AG08396 (cell line): ENCODE data around the gene CHRNE.
A peak's percentile ranks its signal among the peaks of the same experiment; 100 is the strongest.
"Not testable (repeated sequence)": the region's sequence is repeated elsewhere in the genome, so short reads cannot be mapped to it uniquely, and the experiment has no call there.

Experiments
- DNase-seq: peaks from one replicate; pipeline ENCODE4 v3.0.0; 2012; ENCODE audit warnings: low spot score, mixed read lengths

Gene CHRNE

DNA sequence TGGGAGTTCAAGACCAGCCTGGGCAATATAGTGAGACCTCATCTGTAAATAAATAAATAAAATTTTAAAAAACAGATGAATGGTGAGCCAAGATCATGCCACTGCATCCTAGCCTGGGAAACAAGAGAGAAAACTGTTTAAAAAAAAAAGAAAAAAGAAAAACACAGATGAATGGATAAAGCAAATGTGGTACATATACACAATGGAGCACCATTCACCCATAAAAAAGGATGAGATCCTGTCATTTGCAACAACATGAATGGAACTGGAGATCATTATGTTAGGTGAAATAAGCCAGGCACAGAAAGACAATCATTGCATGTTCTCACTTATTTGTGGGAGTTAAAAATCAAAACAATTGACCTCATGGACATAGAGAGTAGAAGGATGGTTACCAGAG is 3.7 kb upstream of the CHRNE start:
- not testable (repeated sequence) for DNase-seq

GRCh38 chr17:4902540-4902939 is 358 bp downstream of the CHRNE start:
- no peak for DNase-seq

DNA sequence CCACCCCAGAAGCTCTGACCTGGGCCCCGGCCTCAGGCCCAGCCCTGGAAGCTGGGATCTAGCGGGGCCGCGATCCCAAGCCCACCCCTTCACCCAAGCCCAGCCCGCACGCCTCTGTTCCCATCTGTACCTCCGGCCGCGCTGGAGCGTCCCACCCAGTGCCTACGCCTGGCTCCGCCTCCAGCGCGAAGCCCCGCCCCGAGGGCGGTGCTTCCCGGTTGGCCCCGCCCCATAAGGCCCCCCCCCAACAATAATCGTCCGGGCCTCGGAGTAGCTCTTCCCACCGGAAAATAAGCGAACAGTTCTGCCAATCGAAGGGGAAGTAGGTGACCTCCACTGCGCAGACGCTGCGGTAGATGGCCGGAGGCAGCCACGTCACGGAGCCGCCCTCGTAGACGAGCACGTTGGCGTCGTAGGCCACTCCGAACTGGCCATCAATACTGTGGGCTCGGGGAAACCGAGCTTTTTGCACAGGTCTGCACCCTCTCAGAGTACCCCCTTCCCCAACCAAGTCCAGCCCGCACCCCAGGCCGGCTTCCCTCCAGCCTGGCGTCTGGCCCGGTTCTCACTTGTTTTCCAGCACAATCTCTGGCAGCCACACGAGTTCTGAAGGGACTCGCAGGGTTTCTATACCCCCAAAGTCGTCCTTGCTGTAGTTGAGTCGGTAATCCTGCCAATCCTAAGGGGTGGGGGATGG is 1.1 kb downstream of the CHRNE start:
- no peak for DNase-seq

DNA sequence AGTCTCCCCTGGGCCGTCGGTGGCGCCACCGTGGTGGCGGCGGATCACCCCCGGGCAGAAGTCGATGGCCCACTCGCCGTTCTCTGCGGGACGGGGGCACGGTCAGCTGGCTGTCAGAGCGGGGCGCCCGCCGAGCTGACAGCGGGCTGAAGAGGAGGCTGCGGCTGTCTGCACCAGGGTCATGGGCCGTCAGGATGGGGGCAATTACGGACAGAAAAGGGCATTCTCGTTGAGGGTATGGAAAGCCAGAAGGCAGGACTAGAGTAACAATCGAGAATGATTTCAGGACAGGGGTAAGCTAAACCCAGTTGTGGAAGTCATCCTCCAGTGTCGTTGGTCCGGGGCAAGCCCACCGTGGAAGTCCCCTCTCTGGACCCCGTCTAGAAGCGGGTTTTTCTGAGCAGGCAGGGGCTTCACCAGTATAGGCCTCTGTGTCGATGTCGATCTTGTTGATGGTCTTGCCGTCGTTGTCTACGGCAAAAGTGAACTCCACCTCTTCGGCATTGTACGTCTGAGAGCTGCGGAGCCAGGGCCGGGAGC is 1.7 kb downstream of the CHRNE start:
- no peak for DNase-seq

GRCh38 chr17:4900231-4901107 is 2.4 kb downstream of the CHRNE start:
- no peak for DNase-seq

- peak; percentile 73 for DNase-seq
Measured at GRCh38 chr17:4899341-4900230, 3.3 kb downstream of the CHRNE start, which contains the start of gene C17orf107. Gene C17orf107, plus strand, starts transcription at chr17:4899536. Its CDS starts 227 bp downstream, at chr17:4899763.

DNA sequence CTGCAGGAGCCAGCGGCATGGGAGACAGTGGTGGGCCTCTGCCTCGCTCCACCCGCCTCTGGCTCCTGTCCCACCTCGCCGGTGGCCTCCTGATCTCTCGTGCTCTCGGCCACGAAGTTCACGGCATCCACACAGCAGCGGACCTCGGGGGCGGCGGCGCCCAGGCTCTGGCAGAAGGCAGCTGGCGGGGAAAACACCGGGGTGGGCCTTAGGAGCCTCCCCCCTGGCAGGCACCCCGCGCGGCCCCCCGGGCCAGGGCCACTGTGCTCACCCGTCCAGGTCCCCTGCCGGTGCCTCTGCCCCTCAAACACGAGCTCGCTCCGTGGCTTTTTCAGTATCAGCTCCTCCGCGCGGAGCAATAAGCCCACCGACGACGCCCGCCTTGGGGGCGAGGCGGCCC is 4.0 kb downstream of the CHRNE start:
- no peak for DNase-seq

- no peak for DNase-seq
Measured at GRCh38 chr17:4898351-4898750, 4.5 kb downstream of the CHRNE start.

DNA sequence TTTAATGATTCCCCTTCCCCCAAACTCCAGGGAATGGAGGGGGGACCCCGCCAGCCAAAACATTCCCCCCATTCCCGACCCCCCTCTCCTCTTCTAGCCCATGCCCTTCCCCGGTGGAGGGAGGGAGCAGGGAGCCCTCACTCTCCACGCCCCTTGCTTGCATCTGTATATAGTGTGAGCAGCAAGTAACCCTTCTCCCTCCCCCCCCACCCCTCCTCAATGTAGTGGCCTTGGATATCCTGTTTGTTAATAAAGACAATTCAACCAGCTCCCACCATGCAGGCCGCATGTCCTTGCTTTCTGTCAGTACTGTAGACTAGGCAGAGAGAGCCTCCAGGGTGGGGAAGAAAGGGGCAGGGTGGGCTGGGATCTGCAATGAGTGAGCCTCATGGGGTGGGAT is 5.1 kb downstream of the CHRNE start:
- DNase-seq, result no peak

- no peak for DNase-seq
Measured at GRCh38 chr17:4897198-4897687, 5.7 kb downstream of the CHRNE start.

- DNase-seq, result no peak
Measured at GRCh38 chr17:4896332-4897197, 6.3 kb downstream of the CHRNE start.

GRCh38 chr17:4895657-4896331 is 7.1 kb downstream of the CHRNE start:
- no peak for DNase-seq

GRCh38 chr17:4895121-4895520 is 7.8 kb downstream of the CHRNE start:
- DNase-seq, result no peak

DNA sequence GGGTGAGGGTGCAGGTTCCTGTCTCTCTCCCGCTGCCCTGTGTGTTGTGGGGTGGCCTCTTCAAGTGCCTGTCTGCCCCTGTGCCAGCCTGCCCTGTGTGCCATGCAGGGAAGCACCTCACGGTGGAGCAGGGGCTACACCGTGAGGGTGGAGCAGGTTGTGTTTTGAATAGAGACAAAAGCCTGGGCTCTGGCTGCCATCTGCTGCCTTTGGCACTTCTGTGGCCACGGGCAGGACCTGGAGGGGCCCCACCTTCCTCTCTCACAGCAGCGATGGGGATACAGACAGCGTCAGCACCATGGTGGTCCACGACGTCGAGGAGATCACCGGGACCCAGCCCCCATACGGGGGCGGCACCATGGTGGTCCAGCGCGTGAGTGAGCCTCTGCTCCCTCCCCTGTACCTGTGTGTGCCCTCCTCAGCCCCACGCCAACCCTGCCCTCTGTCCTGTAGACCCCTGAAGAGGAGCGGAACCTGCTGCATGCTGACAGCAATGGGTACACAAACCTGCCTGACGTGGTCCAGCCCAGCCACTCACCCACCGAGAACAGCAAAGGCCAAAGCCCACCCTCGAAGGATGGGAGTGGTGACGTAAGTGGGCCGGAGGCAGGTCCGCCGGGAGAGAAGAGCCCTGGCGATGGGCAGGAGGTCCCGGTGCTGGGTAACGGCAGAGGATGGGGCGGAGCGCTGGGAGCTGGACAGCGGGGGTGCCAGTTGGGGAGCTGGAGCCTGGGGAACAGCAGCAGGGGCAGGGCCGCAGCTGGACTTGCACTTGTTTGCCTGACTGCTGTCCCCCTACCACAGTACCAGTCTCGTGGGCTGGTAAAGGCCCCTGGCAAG is 9.0 kb downstream of the CHRNE start:
- no peak for DNase-seq

GRCh38 chr17:4893272-4893671 is 9.6 kb downstream of the CHRNE start:
- no peak for DNase-seq

DNA sequence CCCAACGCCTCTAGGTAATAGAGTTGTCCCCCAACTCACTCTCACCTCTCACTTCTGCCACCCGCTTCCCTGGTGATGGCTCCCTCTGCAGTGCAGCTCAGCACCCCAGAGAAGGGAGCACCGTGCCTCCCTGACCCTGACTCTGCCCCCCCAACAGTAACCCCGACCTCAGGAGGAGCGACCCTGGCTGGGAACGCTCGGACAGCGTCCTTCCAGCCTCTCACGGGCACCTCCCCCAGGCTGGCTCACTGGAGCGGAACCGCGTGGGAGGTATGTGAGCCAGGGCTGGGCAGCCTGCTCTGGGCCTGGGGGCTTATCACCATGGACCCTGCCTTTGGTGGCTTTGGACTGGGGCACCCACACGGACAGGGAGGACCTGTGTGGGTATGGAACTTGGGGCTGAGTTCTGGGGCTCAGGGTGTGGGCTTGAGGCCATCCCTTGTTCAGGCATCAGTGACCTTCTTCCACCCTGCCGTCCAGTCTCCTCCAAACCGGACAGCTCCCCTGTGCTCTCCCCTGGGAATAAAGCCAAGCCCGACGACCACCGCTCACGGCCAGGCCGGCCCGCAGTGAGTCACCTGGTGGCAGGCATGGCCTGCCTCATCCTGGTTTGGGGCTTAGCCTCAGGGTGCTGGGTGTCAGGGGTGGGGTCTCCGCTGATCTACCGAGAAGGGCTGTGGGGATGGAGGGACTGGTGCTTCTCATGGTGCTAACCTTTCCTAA is 10.2 kb downstream of the CHRNE start:
- no peak for DNase-seq

- no peak for DNase-seq
Measured at GRCh38 chr17:4891411-4892410, 11.2 kb downstream of the CHRNE start.
